Ascending aorta (tissue), 2 donors: ENCODE data around the gene AQP3. TPM values are rescaled to one million over a fixed set of nuclear protein-coding genes. Genes with fewer than 3 reads are reported as not detected.
"Not testable (repeated sequence)": the region's sequence is repeated elsewhere in the genome, so short reads cannot be mapped to it uniquely, and the experiment has no call there.

Experiments
- DNase-seq, 2 donors: peaks; one replicate each; pipeline ENCODE4 v3.0.0-alpha.2; 2019; ENCODE audit warnings: low spot score in 2 of 2
- H3K27ac ChIP-seq, 2 donors: fragments of 200-600 bp; sonication (generic); one replicate each; pipeline ENCODE4 v1.5.1; 2016 to 2017; ENCODE audit warnings: mild to moderate bottlenecking in 1 of 2
- H3K27me3 ChIP-seq: fragments of 200-600 bp; sonication (generic); one replicate; pipeline ENCODE4 v1.5.1; 2017
- H3K36me3 ChIP-seq, 2 donors: fragments of 200-600 bp; sonication (generic); one replicate each; pipeline ENCODE4 v1.5.1; 2016
- H3K4me1 ChIP-seq, 2 donors: fragments of 200-600 bp; sonication (generic); one replicate each; pipeline ENCODE4 v1.5.1; 2016 to 2017; ENCODE audit warnings: mild to moderate bottlenecking in 1 of 2
- H3K4me3 ChIP-seq, 2 donors: fragments of 200-600 bp; sonication (generic); one replicate each; pipeline ENCODE4 v1.5.1; 2016 to 2017; ENCODE audit warnings: mild to moderate bottlenecking in 1 of 2
- H3K9me3 ChIP-seq, 2 donors: fragments of 200-600 bp; sonication (generic); one replicate each; pipeline ENCODE4 v1.5.1; 2016
- CTCF ChIP-seq, 3 experiments: fragments of 200-600 bp in 2 of 3; fragments of 450-650 bp in 1 of 3; sonication (generic) in 2 of 3; IDR thresholded peaks; one replicate each; pipeline ENCODE4 v1.5.1; 2016 to 2019; ENCODE audit warnings: antibody characterized with exemption in 3 of 3, mild to moderate bottlenecking in 1 of 3, moderate library complexity in 1 of 3
- intact Hi-C: fragments of 100-400 bp; cut with DNase I; formaldehyde crosslinking; loops from one replicate; pipeline ENCODE4 v1.15.1; 2023
- total RNA-seq: library from RNA; depleted of rRNA; stranded (reverse); fragments of >200 nt; gene quantifications from one replicate; pipeline ENCODE4 v1.1.0, GENCODE V29; 2016

AQP3 gene
- total RNA-seq, 1 donor from 2014 or later = 12.7 TPM

- Histone ChIP-seq H3K27me3 (no peaks in the 10 kb centered on the region), H3K27ac (no peak overlapping the region), H3K4me1 (no peaks in the 10 kb centered on the region), H3K36me3 (peaks cover 65% of the 10 kb centered on the region in 2 donors), H3K9me3 (no peaks in the 10 kb centered on the region), H3K4me3 (no peak overlapping the region)
- no peak for DNase-seq
- intact Hi-C loops = no loop called here
- TF ChIP-seq CTCF (IDR thresholded peaks at IDR 0.05) = no peak
These were observed 15.8 kb upstream of the AQP3 start for GRCh38 chr9:33463151-33463550.

- peaks cover 49% of the 10 kb centered on the region in 2 donors for H3K36me3 ChIP-seq
- H3K9me3 ChIP-seq = no peaks in the 10 kb centered on the region
- no peak overlapping the region for H3K27ac ChIP-seq
- H3K4me1 ChIP-seq = no peaks in the 10 kb centered on the region
- H3K27me3 ChIP-seq = no peaks in the 10 kb centered on the region
- no peak overlapping the region for H3K4me3 ChIP-seq
- intact Hi-C loops = no loop called here
- no peak for TF ChIP-seq CTCF (IDR thresholded peaks at IDR 0.05)
- DNase-seq = no peak
These were observed 14.1 kb upstream of the AQP3 start for GRCh38 chr9:33461492-33461891.

GRCh38 chr9:33460854-33461253, 13.5 kb upstream of the AQP3 start:
- Histone ChIP-seq H3K9me3 (no peaks in the 10 kb centered on the region), H3K36me3 (peaks cover 42% of the 10 kb centered on the region in 2 donors), H3K4me1 (no peaks in the 10 kb centered on the region), H3K4me3 (no peak overlapping the region), H3K27me3 (no peaks in the 10 kb centered on the region), H3K27ac (no peak overlapping the region)
- no peak for TF ChIP-seq CTCF (IDR thresholded peaks at IDR 0.05)
- no peak for DNase-seq
- intact Hi-C loops = no loop called here

GRCh38 chr9:33459115-33459514, 11.7 kb upstream of the AQP3 start:
- no peaks in the 10 kb centered on the region for H3K4me1 ChIP-seq
- no peaks in the 10 kb centered on the region for H3K9me3 ChIP-seq
- no peak for DNase-seq
- intact Hi-C loops = no loop called here
- H3K4me3 ChIP-seq = no peak overlapping the region
- H3K27ac ChIP-seq = no peak overlapping the region
- no peaks in the 10 kb centered on the region for H3K27me3 ChIP-seq
- peaks cover 25% of the 10 kb centered on the region in 2 donors for H3K36me3 ChIP-seq
- TF ChIP-seq CTCF (IDR thresholded peaks at IDR 0.05) = no peak

GRCh38 chr9:33458444-33458843, 11.1 kb upstream of the AQP3 start:
- H3K36me3 ChIP-seq = peaks cover 18% of the 10 kb centered on the region in 2 donors
- H3K4me1 ChIP-seq = no peaks in the 10 kb centered on the region
- H3K27me3 ChIP-seq = no peaks in the 10 kb centered on the region
- DNase-seq = no peak
- intact Hi-C loops = no loop called here
- H3K4me3 ChIP-seq = no peak overlapping the region
- H3K9me3 ChIP-seq = no peaks in the 10 kb centered on the region
- TF ChIP-seq CTCF (IDR thresholded peaks at IDR 0.05) = no peak
- H3K27ac ChIP-seq = no peak overlapping the region

- H3K27ac ChIP-seq = no peak overlapping the region
- H3K27me3 ChIP-seq = no peaks in the 10 kb centered on the region
- H3K4me1 ChIP-seq = no peaks in the 10 kb centered on the region
- H3K9me3 ChIP-seq = no peaks in the 10 kb centered on the region
- no peak for DNase-seq
- no peak for TF ChIP-seq CTCF (IDR thresholded peaks at IDR 0.05)
- intact Hi-C loops = no loop called here
- H3K36me3 ChIP-seq = no peaks in the 10 kb centered on the region
- no peak overlapping the region for H3K4me3 ChIP-seq
These were observed 8.6 kb upstream of the AQP3 start for GRCh38 chr9:33455945-33456344.

GRCh38 chr9:33455456-33455855, 8.1 kb upstream of the AQP3 start:
- H3K27me3 ChIP-seq, H3K27ac ChIP-seq, intact Hi-C loops, H3K9me3 ChIP-seq, DNase-seq, H3K4me1 ChIP-seq, H3K4me3 ChIP-seq, H3K36me3 ChIP-seq: not testable (repeated sequence)

- DNase-seq, H3K4me1 ChIP-seq, H3K4me3 ChIP-seq, intact Hi-C loops, H3K36me3 ChIP-seq, H3K27me3 ChIP-seq, H3K27ac ChIP-seq, H3K9me3 ChIP-seq: not testable (repeated sequence)
These were observed 7.3 kb upstream of the AQP3 start for GRCh38 chr9:33454661-33455026.
